ENCODE data around the gene CSF1R.
"Not testable (repeated sequence)": the region's sequence is repeated elsewhere in the genome, so short reads cannot be mapped to it uniquely, and the experiment has no call there.

Gene CSF1R

GRCh38 chr5:150054569-150054968, 31.8 kb downstream of the CSF1R start:
- no peak for DNase-seq

DNA sequence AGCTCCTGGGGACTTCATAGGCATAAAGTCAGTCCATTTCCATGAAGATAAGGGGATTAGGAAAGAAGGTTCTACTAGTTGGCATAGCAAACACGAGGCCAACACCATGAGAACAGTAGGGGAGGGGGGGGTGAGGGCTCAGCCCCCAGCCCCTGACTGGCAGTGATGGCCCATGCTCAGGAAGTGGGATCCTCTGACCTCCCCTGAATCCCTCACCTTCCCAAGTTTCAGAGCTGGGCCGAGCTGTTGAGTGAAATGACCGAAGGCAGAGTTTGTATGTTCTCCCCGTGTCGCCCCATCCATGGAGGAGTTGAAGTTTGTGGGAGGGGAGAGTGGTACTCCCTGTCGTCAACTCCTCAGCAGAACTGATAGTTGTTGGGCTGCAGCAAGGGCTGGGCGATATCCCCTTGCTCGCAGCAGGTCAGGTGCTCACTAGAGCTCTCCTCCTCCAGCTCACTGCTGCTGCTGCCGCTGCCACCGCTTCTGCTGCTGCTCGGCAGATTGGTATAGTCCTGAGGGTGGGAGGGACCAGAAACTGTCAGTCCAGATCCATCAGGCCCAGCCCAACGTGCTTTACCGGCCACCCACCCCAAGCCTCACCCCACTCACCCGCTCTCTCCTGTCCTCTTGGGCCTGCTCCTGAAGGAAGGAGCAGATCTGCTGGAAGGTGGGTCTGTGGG, 32.5 kb downstream of the CSF1R start:
- no peak for DNase-seq

GRCh38 chr5:150052956-150053712, 33.2 kb downstream of the CSF1R start:
- DNase-seq = no peak

DNA sequence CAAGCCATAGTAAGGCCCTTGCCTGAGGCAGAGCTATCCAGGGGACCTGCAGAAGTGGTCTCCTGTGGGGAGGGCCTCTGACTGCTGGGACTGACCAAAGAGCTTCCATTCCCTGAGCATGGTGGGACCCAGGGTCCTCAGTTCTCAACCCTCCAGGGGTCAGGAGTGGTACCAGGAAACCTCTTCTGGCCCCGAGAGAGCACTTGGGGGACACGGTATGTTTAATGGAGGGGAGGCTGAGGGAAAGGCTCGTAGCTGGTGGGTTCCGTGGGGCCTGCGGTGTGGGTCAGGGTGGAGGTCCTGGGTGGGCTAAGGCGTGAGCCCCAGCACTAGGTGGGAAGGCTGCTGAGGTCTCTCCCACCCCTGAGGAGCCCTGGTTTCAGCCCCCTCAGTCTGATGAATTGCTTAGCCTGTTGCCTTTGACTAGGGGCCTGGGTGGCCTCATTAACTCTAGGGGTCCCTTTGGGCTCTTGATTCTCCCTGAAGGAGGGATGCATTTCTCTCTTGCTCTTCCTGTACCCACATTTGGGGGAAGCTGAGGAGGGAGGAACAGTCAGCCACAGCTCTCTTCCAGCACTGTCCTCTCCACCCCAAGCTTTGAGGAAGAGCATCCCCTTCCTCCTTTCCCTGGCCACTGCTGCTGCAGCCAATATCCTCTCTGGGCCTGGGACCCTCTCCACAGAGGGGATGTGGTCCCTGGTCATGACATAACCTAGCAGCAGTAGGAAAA, 34.0 kb downstream of the CSF1R start:
- DNase-seq = no peak

- DNase-seq = no peak
These were observed 34.6 kb downstream of the CSF1R start for GRCh38 chr5:150051657-150052195.

- not testable (repeated sequence) for DNase-seq
These were observed 36.1 kb downstream of the CSF1R start for GRCh38 chr5:150050172-150050811.

- no peak for DNase-seq
These were observed 40.3 kb downstream of the CSF1R start for GRCh38 chr5:150046031-150046430.

GRCh38 chr5:150045549-150045948, 40.8 kb downstream of the CSF1R start:
- DNase-seq = no peak

- no peak for DNase-seq
These were observed 41.6 kb downstream of the CSF1R start for GRCh38 chr5:150044712-150045111.

- no peak for DNase-seq
These were observed 42.0 kb downstream of the CSF1R start for GRCh38 chr5:150044329-150044681.

DNA sequence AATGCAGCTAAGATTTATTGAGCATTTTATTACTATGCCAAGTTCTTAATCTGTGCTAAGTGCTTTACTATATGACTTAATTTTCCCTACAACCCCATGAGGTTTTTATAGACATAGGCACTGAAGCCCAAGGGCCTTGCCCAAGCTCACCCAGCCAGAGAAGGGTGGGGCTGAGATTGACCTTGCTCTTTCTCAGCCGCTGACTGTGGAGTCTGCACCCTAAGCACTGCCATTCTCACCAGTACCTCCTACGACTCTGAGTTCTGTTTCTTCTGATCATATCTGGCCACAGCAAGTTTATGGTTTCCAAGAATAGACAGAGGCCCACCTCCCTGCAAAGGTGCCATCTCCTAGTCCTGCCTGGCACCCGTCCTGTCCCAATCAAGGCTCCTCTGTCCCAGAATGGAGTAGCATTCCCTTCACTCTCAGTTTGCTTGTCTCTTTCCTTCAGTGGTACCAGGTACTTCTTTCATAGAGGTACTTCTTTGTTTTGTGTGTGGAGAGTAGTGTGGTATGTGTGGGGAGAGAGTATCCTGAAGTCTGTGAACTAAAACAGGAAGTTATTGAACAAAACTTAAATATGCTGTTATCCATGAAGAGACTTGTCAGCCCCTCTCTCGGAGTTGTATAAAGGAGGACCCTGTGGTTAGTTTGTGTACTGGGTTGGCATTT, 42.6 kb downstream of the CSF1R start:
- no peak for DNase-seq

- DNase-seq = no peak
These were observed 43.9 kb downstream of the CSF1R start for GRCh38 chr5:150042459-150042858.

DNA sequence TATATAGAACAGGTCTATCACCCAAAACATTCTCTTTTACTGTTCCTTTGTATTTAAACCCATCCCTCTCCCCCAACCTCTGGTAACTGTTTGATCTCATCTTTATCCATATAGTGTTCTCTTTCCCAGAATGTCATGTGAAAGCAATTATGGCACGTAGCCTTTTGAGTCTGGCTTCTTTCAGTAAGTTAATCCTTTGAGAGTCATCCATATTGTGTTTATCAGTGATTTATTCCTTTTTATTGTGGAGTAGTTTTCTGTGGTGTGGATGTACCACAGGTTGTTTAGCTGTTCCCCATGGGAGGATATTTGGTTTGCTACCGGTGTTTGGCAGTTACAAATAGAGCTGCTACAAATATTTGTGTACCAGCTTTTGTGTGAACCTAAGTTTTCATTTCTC, 47.8 kb downstream of the CSF1R start:
- DNase-seq = no peak

- DNase-seq = no peak
These were observed 49.8 kb downstream of the CSF1R start for GRCh38 chr5:150036513-150036912.

DNA sequence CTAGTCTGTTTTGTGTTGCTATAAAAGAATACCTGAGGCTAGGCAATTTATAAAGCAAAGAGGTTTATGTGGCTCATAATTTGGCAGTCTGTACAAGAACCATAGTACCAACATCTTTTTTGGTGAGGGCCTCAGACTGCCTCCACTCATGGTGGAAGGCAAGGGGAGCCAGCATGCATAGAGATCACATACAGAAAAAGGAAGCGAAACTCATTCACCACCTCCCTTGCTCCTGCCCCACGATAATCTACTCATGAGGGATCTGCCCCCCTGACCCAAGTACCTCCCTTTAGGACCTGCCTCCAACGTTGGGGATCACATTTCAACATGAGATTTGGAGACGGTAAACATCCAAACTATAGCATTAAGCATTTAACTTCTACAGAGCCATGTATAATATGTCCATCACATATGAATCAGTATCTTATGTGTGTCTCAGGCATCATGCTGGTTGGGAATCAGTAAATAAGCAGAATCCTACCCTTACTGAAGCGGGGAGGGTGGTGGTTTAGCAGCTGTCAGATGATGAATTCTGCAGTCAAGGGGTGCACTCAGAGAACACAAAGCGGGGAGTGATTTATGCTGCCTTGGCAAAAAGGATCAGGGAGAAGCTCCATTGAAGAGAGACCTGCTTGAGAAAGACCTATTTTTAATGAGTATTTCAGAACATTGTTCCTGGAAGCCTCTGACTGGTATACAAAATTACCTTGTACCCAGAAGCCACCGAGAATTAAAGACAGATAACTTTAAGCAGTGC, 51.0 kb downstream of the CSF1R start:
- no peak for DNase-seq

DNA sequence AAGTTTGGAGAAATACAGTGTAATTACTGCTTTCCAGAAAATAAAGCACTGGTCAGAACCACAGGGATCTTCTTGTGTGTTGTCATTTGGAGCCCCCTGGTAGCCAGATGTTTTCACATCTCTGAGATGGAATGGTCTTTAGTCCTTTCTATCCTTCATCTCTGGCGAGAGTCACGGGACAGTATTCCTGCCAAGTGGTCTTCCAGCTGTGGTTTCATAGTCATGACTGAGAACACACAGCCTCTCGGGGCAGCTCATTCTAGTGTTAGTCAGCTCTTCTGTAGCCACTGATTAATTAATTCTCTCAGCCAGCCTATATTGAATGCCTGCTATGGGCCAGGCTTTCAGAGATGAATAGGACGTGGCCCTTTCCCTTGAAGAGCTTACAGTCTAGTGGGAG, 51.7 kb downstream of the CSF1R start:
- DNase-seq = no peak

- no peak for DNase-seq
These were observed 53.0 kb downstream of the CSF1R start for GRCh38 chr5:150033334-150033733.

DNA sequence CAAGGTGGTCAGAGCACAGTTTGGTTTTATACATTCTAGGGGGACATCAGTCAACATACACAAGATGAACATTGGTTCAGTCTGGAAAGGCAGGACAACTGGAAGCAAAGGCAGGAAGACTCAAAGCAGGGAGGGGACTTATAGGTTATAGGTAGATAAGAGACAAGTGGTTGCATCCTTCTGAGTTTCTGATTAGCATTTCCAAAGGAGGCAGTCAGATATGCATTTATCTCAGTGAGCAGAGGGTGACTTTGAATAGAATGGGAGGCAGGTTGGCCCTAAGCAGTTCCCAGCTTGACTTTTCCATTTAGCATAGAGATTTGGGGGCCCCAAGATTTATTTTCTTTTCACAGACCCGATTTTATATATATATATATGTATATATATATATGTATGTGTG, 58.3 kb downstream of the CSF1R start:
- not testable (repeated sequence) for DNase-seq

- no peak for DNase-seq
These were observed 59.6 kb downstream of the CSF1R start for GRCh38 chr5:150026682-150027172.

- DNase-seq = no peak
These were observed 61.9 kb downstream of the CSF1R start for GRCh38 chr5:150024346-150024984.

DNA sequence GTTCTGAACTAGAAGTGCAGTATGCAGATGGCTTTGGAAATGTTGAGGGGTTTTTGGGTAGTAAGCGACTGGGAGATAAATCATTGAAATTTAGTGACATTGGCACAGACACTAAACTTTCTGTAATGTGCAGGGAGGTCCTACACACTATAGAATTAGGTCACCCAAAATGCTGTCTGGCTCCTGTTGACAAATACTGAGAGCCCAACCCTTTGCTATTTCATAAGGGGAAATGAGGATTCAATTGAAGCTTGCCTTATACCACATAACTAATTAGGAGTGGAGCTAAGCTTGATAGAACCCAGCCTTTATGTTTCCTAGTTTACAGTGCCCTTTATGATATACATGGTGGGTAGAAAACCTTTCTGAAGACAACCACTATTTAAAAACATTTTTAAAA, 63.2 kb downstream of the CSF1R start:
- no peak for DNase-seq
